Endothelial cell of umbilical vein (primary cell): Measurements from ENCODE around the gene MPP3.

Source experiments
- CTCF ChIP-seq, 2 donors: IDR thresholded peaks; 1 replicate in 1 of 2; 2 replicates in 1 of 2; pipeline ENCODE4 v1.5.1; 2011; ENCODE audit warnings: low read length in 2 of 2, mild to moderate bottlenecking in 2 of 2, moderate library complexity in 2 of 2, control low read depth in 1 of 2, inconsistent platforms in 1 of 2, low read depth in 1 of 2; ENCODE audit not compliant: insufficient read depth in 1 of 2; ENCODE audit errors: extremely low read depth in 1 of 2
- EZH2 ChIP-seq: IDR thresholded peaks from 2 replicates; pipeline ENCODE4 v1.6.1; 2012; ENCODE audit warnings: borderline replicate concordance, low read depth, mild to moderate bottlenecking, moderate library complexity, low read length, inconsistent platforms; ENCODE audit not compliant: severe bottlenecking
- MYC ChIP-seq: IDR thresholded peaks from one replicate; pipeline ENCODE4 v1.6.1; 2011; ENCODE audit warnings: mild to moderate bottlenecking, low read depth, low read length

DNA sequence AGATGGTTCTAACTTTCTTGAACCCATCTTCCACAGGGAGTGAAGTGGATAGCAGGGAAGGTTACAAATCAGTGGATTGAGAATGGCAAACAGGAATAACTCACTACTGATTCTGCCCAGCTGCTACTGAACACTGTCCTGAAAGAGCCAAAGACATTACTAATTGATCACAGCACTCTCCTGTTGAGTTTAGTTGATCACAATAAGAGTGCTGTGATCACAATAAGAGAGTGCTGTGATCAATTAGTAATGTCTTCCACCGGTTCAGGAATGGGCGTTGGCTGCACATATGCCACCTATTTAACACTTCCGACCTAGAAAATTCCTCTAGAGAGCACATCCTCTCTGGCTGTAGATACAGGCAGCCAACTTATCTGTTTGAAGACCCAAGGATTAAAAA lies 41.4 kb downstream of the MPP3 start:
- no peak for TF ChIP-seq CTCF (IDR thresholded peaks at IDR 0.05; ENCODE audit: extremely low read depth in 1 of 2, insufficient read depth in 1 of 2, low read depth in 1 of 2, low read length in 2 of 2)
- no peak for TF ChIP-seq EZH2
- no peak for TF ChIP-seq MYC
